AG09319 (cell line): Measurements from ENCODE around the gene CACNG3.

Experiments used
- DNase-seq: peaks from one replicate; pipeline ENCODE4 v3.0.0-alpha.2; 2010; ENCODE audit warnings: low read depth; ENCODE audit errors: extremely low read depth
- TF ChIP-seq, protein P1 (sequence below): IDR thresholded peaks from 2 replicates; pipeline ENCODE4 v1.5.1; 2011; ENCODE audit warnings: low read depth, mild to moderate bottlenecking, inconsistent platforms, low read length, moderate library complexity

The CACNG3 gene

GRCh38 chr16:24257958-24258357 is 1.8 kb downstream of the CACNG3 start:
- DNase-seq, result no peak
- TF ChIP-seq, protein P1, sequence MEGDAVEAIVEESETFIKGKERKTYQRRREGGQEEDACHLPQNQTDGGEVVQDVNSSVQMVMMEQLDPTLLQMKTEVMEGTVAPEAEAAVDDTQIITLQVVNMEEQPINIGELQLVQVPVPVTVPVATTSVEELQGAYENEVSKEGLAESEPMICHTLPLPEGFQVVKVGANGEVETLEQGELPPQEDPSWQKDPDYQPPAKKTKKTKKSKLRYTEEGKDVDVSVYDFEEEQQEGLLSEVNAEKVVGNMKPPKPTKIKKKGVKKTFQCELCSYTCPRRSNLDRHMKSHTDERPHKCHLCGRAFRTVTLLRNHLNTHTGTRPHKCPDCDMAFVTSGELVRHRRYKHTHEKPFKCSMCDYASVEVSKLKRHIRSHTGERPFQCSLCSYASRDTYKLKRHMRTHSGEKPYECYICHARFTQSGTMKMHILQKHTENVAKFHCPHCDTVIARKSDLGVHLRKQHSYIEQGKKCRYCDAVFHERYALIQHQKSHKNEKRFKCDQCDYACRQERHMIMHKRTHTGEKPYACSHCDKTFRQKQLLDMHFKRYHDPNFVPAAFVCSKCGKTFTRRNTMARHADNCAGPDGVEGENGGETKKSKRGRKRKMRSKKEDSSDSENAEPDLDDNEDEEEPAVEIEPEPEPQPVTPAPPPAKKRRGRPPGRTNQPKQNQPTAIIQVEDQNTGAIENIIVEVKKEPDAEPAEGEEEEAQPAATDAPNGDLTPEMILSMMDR, result no peak

- DNase-seq, result no peak
- TF ChIP-seq, protein P1, result no peak
Observed at GRCh38 chr16:24258791-24259190, 2.7 kb downstream of the CACNG3 start.

DNA sequence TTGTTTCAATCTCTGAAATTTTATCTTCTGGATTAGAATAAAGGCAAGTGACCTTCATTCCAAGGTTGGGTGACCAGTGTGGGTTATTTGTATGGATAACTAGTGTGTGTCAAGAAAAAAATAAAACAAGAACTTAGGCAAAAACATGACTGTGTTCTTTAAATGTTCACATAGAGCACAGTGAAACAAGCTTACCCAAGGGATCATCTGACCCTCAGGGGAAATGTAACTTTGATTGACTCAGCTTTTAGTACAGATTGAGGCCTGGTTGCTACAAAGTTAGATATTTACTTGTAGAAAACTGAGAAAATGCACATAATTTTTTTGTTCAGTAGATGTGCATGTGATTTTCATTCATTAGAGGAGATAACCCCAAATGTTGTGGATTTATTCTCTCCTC is 6.7 kb downstream of the CACNG3 start:
- DNase-seq, result no peak
- TF ChIP-seq, protein P1, result no peak

- TF ChIP-seq, protein P1, result no peak
- no peak for DNase-seq
Observed at GRCh38 chr16:24270721-24271442, 14.7 kb downstream of the CACNG3 start.

GRCh38 chr16:24272379-24272778 is 16.2 kb downstream of the CACNG3 start:
- TF ChIP-seq, protein P1, result no peak
- no peak for DNase-seq

GRCh38 chr16:24273508-24274182 is 17.5 kb downstream of the CACNG3 start:
- TF ChIP-seq, protein P1, result no peak
- DNase-seq, result no peak

- no peak for DNase-seq
- TF ChIP-seq, protein P1, result no peak
Observed at GRCh38 chr16:24275413-24275812, 19.3 kb downstream of the CACNG3 start.
